ENCODE results near the gene NPTX2.

DNA sequence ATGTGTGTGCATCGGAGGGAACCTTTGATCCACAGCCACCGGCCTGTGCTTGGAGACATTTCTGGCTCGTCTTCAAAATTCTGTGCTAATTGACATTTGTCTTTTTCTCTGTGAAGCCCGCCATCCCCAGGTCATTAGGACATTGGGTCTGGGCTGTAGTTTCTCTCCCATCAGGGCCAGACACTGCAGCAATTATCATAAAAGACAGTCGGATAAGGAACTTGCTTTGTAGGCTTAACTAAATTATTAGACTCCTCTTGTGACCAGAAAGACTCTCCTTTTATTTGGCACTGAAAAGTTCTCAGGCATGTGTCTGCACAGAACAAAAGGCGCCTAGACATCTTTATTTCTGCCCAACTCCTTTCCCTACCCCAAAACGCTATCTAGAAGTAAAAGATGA, 49.1 kb upstream of the NPTX2 start:
- TF ChIP-seq, protein P1, sequence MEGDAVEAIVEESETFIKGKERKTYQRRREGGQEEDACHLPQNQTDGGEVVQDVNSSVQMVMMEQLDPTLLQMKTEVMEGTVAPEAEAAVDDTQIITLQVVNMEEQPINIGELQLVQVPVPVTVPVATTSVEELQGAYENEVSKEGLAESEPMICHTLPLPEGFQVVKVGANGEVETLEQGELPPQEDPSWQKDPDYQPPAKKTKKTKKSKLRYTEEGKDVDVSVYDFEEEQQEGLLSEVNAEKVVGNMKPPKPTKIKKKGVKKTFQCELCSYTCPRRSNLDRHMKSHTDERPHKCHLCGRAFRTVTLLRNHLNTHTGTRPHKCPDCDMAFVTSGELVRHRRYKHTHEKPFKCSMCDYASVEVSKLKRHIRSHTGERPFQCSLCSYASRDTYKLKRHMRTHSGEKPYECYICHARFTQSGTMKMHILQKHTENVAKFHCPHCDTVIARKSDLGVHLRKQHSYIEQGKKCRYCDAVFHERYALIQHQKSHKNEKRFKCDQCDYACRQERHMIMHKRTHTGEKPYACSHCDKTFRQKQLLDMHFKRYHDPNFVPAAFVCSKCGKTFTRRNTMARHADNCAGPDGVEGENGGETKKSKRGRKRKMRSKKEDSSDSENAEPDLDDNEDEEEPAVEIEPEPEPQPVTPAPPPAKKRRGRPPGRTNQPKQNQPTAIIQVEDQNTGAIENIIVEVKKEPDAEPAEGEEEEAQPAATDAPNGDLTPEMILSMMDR (IDR thresholded peaks at IDR 0.05) = no peak
- TF ChIP-seq POLR2A (IDR thresholded peaks at IDR 0.05) = no peak
